Measurements from ENCODE around the gene SCO2.

DNA sequence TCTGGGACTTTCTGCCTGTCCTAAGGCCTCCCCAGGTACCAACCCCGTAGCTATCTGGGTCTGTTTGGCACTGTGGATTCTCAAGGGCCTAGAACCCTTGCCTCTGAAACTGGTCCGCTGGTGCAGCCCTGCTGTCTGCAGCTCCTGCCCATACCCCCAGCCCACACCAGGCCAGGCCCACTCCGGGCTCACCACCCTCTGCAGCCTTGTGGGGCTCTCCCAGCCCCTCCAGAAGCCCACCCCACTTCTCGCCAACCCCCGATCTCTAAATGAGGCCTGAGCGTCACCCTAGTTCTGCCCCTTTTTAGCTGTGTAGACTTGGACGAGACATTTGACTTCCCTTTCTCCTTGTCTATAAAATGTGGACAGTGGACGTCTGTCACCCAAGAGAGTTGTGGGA, 25.0 kb upstream of the SCO2 start:
- TF ChIP-seq CCAR2 (IDR thresholded peaks at IDR 0.05; ENCODE audit: low read depth, low read length) (no peak), CREB1 (IDR thresholded peaks at IDR 0.05) (no peak), CREB1 (CRISPR knock-in tag; IDR thresholded peaks at IDR 0.05) (no peak), ZNF143 (CRISPR knock-in tag; IDR thresholded peaks at IDR 0.05) (no peak), RBBP5 (IDR thresholded peaks at IDR 0.05; ENCODE audit: borderline replicate concordance, insufficient read depth, low read length, poor library complexity, severe bottlenecking) (no peak)
- TF ChIP-seq, protein P1, sequence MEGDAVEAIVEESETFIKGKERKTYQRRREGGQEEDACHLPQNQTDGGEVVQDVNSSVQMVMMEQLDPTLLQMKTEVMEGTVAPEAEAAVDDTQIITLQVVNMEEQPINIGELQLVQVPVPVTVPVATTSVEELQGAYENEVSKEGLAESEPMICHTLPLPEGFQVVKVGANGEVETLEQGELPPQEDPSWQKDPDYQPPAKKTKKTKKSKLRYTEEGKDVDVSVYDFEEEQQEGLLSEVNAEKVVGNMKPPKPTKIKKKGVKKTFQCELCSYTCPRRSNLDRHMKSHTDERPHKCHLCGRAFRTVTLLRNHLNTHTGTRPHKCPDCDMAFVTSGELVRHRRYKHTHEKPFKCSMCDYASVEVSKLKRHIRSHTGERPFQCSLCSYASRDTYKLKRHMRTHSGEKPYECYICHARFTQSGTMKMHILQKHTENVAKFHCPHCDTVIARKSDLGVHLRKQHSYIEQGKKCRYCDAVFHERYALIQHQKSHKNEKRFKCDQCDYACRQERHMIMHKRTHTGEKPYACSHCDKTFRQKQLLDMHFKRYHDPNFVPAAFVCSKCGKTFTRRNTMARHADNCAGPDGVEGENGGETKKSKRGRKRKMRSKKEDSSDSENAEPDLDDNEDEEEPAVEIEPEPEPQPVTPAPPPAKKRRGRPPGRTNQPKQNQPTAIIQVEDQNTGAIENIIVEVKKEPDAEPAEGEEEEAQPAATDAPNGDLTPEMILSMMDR (IDR thresholded peaks at IDR 0.05 in 2 of 3, conservative IDR thresholded peaks at IDR 0.05 in 1 of 3; ENCODE audit: insufficient read depth in 2 of 3, low read depth in 1 of 3, low read length in 3 of 3): no peak
- TF ChIP-seq, protein P2, sequence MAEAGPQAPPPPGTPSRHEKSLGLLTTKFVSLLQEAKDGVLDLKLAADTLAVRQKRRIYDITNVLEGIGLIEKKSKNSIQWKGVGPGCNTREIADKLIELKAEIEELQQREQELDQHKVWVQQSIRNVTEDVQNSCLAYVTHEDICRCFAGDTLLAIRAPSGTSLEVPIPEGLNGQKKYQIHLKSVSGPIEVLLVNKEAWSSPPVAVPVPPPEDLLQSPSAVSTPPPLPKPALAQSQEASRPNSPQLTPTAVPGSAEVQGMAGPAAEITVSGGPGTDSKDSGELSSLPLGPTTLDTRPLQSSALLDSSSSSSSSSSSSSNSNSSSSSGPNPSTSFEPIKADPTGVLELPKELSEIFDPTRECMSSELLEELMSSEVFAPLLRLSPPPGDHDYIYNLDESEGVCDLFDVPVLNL (CRISPR knock-in tag; IDR thresholded peaks at IDR 0.05; ENCODE audit: low read depth): no peak
